Uterus (tissue), 2 donors: ENCODE data around the gene ZNF532.

Experiments used
- POLR2A ChIP-seq, 2 donors: fragments of 450-650 bp; IDR thresholded peaks; one replicate each; pipeline ENCODE4 v1.6.1; 2016; ENCODE audit warnings: antibody characterized with exemption in 2 of 2, mild to moderate bottlenecking in 1 of 2, moderate library complexity in 1 of 2
- TF ChIP-seq, protein P1 (sequence below), 4 experiments: fragments of 200-600 bp in 2 of 4; fragments of 450-650 bp in 2 of 4; sonication (generic) in 2 of 4; IDR thresholded peaks; one replicate each; pipeline ENCODE4 v1.5.1; 2016 to 2019; ENCODE audit warnings: antibody characterized with exemption in 4 of 4, mild to moderate bottlenecking in 2 of 4, moderate library complexity in 1 of 4

DNA sequence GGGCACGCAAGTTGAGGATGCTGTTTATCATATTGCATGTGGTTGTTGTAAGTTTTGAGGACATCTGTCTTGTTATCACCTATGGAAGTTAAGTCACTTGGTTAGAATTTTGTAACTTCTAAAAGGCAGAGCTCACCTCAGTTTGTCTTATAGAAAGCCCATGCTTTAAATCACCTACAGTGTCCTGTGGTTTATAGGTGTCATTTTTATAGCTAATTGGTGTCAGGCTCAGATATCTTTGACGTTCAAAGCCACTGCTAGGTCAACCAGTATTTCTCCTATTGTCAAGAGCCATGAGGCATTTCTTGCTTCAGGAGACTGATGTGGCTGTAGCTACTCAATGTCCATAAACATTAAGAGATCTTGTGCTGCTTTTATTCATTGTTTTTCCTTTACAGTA lies 16.8 kb downstream of the ZNF532 start:
- TF ChIP-seq POLR2A (IDR thresholded peaks at IDR 0.05): no peak
- TF ChIP-seq, protein P1, sequence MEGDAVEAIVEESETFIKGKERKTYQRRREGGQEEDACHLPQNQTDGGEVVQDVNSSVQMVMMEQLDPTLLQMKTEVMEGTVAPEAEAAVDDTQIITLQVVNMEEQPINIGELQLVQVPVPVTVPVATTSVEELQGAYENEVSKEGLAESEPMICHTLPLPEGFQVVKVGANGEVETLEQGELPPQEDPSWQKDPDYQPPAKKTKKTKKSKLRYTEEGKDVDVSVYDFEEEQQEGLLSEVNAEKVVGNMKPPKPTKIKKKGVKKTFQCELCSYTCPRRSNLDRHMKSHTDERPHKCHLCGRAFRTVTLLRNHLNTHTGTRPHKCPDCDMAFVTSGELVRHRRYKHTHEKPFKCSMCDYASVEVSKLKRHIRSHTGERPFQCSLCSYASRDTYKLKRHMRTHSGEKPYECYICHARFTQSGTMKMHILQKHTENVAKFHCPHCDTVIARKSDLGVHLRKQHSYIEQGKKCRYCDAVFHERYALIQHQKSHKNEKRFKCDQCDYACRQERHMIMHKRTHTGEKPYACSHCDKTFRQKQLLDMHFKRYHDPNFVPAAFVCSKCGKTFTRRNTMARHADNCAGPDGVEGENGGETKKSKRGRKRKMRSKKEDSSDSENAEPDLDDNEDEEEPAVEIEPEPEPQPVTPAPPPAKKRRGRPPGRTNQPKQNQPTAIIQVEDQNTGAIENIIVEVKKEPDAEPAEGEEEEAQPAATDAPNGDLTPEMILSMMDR (IDR thresholded peaks at IDR 0.05): no peak
